Pulmonary artery endothelial cell (primary cell): ENCODE measurements around the gene HIVEP3. TPM values are rescaled to one million over a fixed set of nuclear protein-coding genes. Genes with fewer than 3 reads are reported as not detected.

Experiments used
- DNase-seq: peaks from one replicate; pipeline ENCODE4 v3.0.0-alpha.2; 2011; ENCODE audit warnings: low read depth, low spot score
- total RNA-seq: library from RNA; depleted of rRNA; stranded (reverse); fragments of >200 nt; gene quantifications from 2 replicates; pipeline ENCODE4 v1.2.3, GENCODE V29; 2014

HIVEP3 gene
- total RNA-seq, 1 donor from 2014 or later: 1.1 TPM

DNA sequence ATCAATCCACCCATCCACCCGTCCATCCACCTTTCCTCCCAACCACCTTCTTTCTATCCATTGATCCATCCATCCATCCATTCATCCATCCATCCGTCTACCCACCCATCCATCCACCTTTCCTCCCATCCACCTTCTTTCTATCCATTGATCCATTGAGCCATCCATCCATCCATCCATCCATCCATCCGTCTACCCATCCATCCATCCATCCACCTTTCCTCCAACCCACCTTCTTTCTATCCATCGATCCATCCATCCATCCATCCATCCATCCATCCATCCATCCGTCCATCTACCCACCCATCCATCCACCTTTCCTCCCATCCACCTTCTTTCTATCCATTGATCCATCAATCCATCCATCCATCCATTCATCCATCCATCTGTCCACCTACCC lies 429.2 kb downstream of the HIVEP3 start:
- DNase-seq: no peak

DNA sequence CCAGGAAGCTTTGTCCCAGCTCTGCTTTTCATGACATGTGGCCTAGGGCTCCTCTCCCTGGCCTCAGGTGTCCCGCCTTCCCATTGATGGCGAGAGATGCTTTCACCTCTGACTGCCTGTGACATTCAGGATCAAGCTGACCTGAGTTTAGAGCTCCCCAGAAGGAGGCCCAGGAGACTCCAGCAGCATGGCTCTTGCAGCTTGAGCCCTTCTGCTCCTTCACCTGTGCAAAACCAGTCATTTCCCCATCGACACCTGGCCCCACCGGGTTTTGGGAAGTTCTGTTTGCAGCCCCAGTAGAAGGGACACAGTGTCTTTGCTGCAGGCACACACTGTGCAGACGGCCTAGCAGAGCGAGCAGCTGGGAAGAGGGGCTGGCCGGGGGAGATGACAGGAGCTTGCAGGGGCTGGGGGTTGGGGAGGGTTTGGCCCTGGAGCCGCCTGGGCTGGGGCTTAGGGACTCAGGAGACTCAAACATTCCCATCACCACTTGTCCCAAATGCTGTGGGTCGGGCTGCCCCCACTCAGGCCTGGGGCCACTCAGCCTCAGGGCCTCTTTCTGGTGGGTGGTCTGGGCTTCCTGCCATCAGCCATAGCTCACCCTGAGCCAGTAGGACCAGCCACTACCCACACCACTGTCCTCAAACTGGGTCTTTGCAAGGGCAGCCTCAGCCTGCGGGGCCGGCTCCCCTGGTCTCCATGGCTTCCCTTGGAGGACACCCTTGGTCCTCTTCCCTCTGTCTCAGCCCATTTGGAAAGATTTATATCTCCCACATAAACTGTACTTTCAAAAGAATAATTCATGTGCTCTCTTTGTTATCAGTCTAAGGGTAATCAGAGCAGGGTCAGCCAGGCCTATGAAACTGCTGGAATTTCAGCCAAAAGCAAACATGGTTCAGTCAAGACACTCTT lies 430.4 kb downstream of the HIVEP3 start:
- no peak for DNase-seq

DNA sequence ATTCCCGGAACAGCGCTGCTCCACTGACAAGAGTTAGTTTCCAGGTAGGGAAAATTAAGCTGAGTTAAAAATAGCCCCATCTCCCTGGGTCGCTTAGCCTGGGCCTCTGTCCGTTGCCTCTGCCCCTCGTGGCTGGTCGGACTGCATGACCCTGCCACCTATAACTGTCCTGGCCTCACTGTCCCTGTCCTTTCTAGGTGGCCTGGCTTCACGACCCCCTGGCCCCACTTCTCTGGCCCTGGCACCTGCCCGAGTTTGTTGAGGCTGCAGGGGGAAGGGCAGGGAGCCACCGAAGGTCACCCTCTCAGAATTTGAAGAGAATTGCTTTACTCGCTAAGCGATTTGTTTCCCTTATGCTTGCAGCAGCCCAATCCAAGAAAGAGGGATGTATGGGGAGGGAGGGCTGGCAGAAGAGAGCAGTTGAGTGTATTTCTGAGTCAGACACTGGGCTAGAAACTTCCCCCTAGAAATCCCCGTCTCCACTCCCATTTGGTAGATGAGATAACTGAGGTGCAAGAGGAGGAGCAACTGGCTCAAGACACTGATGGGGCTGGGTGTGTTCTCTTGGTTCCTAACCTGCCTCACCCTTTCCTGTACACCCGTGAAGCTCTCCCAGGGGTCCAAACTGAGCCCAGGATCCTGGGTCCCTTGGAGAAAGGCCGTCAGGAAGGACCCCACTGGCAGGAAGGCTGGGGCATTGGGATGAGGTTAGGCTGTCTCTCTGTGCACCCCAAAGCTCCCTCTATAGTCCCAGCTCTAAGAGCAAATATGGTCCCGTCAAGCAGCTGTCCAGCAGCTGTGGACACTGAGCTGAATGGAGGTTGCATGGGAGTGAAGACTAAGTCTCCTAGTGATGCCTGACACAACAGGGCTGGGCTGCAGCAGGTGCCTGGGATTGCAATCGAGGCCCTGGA lies 431.3 kb downstream of the HIVEP3 start:
- DNase-seq: no peak

DNA sequence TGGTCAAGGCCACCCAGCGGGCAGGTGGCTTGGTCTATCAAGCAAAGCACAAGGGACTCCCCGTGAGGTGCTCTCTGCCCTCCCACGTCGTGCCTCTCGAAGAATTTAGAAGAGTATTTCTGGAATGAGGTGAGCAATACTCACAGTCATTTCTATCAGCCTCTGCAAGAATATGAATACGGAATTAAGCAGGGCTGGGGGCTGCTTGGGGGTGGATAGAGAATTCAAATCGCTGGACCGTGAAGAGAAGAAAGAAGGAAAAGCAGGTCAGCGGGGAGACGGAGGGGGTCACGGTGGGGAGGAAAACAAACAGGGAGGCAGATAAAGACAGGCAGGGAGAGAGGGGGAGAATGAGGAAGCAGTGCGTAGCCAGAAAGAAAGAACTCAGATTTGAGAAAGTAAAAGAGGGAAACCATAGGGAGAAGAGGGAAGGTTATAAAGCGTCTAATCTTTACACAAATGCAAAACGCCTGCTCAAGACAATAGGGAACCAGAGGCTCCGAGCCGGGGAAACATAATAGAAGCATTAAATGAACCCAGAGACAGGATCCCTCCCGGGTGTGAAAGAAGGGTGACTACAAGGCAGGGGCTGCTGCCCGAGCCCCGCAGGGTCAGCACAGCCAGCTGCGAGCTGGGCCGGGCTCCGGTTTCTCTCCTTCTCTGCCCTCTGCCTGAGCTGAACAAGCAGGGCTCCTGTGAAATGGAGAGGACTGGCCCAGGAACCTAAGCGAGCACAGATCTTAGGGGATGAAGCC lies 432.2 kb downstream of the HIVEP3 start:
- DNase-seq: no peak

DNA sequence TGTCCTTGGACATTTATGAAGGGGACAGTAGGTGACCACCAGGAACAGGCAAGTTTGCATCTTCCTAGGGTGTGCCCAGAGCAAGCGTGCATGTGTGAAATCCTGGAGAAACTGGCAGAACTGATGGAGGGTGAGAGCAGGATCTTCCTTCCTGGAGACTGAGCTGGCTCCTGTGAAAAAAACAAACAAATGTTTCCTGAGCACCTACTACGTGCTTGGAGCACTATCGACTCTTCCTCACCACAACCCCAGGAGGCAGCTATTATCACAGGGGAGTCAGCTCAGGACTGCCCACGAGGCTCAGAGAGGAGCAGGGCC lies 432.7 kb downstream of the HIVEP3 start:
- no peak for DNase-seq

DNA sequence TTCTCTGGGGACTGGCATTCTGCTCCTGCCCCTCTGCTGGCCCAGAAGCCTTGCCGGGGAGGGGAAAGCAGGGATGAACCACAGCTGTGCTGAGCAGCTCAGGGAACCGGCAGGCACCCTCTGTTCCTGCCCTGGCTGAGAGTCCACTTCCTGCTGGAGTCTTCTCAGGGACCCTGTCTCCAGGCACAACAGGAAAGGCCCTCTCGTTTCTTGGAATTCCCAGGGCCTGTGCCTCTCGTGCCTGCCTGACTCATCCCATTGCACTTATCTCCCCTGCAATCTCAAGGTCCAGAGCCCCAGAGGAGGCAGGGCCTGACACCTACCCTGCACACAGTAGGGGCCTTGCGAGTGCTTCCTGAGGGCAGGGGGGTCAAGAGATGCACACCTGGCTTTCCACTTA lies 433.1 kb downstream of the HIVEP3 start:
- DNase-seq: peak; percentile 29

DNA sequence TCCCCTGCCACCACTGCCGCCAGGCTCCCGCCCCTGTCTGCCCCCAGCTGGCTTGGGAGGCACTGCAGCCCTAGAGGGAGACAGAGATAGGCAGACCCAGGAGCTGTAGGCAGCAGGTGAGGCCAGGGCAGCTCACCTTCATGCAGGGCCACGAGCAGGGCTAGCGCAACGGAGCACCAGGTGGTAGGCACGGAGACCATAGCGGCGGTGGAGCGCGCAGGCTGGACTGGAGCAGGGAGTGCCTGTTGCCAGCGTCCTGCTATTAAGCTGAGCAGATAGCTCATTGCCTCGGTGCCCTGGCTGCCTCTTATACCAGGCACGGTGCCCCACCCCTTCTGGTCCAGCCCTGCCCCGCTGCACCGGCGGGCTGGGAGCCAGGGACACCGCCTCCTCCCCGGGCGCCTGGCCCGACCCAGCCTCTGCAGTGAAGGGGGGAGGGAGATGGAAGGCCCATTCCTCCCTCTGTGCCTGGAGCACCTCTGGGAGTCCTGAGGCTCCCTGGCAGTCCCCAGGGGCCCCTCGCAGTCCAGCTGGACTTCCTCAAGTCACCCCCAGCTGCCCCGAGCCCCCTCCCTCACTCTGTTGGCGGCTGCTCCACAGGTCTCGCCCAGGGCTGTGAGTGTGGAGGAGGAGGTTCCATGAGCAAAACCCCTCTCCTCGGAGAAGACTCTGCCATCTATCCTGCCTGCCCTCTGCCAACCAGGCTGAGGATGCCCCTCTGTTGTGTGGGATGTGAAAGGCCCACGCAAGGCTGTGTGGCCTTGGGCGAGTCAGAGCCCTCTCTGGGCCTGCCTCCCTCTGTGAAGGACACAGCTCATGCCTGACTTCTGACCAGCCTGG lies 434.1 kb downstream of the HIVEP3 start, which contains the start of gene EDN2:
Gene EDN2 (minus strand): TSS at position 282 of the 840 bp plus-strand sequence. CDS start 82 bp downstream, at position 200.
- no peak for DNase-seq

DNA sequence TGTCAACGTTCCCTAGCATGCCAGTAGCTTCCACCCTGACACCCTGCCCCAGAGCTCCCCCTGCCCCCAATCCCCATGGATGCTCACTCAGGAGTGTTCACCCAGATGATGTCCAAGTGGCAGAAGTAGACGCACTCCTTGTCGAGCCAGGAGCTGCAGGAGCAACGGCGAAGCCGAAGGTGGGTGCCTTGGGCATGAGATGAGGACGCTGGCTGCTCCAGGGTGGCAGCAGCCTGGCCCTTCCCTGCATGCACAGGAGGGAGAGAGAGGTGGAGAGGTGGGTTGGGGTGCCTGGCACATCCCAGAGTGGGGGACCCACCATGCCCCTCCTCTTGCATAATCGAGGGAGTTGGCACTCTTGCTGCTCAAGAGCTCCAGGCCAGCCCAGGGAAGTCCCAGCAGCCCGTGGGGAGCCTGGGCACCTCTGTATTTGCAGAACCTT lies 434.7 kb downstream of the HIVEP3 start:
- no peak for DNase-seq

DNA sequence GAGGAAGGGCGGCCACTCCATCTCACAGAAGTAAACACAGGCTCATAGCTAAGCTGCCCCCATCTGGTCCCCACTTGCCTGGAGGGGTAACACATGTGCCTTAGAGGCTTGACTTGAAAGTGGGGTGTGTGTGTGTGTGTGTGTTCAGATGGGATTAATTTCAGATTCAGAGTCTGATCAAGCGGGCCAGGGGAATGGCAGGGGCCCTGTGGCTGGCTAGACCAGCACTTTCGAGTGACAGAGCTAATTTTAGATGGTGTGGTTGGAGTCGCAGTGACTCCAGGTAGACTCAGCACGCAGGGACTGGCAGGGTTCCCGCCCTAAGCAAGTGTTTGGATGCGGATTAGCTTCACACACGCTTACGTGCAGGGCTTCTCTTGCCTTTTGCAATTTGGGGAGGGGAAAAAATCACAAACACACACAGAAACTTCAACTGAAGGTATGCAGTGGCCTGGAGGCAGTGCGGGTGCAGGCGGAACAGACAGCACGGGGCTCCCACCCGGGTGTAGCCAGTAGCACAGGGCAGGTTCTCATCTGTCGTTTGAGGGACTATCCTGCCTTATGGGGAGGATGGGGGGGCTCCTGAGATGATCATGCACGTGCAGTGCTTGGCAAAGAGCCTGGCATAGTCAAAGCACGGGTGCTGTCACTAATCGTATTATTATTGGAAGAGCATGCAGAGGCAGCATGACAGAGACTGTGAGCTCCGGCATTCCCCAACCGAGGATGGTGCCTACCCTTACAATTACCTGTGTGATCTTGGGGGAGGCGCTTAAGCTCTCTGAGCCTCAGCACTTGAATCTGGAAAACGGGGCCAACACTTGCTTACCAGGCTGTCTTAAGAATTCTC lies 435.5 kb downstream of the HIVEP3 start:
- no peak for DNase-seq

DNA sequence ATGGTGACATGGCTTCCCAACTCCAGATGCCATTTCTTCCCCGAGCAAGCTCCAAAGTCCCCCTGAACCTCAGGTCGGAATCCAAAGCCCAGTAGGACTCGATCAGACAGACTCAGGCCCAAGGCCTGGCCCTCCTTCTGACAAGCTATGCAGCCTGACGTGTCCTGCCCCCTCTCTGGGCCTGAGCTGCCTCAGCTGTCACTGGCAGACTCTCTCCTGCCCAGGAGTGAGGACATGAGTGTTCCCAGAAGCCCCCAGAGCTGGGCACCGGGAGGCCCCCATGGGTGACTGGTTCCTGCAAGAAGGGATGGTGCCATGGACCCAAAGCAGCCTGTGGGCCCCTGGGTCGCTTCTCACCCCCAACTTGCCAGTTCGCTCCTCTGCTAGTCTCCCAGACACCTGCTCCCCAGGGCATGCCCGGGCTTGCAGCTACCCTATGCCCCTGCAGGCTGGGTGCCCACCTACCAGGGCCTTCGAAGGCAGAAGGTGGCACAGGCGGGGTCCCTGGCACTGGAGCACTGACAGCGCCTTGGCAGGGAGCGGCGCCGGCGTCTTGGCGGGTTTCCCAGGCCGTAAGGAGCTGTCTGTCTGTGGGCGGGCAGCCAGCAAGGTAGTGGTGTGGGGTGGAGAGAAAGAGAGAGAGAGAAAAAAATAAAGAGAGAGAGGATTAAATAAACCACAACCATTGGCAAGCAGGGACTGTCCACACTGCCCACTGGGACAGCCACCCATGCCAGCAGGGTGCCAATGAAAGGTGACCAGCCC lies 436.5 kb downstream of the HIVEP3 start:
- no peak for DNase-seq

DNA sequence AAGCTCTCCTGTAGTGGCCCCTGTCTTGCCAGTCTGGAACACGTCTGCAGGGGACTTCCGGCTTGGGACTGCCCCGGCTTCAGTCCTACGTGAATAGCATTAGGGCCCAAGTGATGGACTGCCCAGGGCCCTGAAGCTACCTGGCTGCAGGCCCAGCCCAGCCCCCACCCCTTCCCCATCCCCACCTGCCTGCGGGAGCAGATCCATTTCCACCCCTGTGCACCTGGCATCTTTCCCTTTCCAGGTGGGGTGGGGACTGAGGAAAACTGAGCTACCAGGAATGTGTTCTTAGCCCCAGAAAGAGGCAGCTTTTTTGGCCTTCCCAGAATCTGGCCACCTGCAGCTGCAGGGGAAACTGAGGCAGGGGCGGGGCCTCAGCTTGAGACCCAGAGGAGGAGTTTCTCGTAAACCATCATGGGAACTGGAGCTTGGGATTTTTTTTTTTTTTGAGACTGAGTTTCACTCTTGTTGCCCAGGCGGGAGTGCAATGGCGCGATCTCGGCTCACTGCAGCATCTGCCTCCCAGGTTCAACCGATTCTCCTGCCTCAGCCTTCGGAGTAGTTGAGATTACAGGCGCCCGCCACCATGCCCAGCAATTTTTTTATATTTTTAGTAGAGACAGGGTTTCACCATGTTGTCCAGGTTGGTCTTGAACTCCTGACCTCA lies 437.5 kb downstream of the HIVEP3 start:
- no peak for DNase-seq

DNA sequence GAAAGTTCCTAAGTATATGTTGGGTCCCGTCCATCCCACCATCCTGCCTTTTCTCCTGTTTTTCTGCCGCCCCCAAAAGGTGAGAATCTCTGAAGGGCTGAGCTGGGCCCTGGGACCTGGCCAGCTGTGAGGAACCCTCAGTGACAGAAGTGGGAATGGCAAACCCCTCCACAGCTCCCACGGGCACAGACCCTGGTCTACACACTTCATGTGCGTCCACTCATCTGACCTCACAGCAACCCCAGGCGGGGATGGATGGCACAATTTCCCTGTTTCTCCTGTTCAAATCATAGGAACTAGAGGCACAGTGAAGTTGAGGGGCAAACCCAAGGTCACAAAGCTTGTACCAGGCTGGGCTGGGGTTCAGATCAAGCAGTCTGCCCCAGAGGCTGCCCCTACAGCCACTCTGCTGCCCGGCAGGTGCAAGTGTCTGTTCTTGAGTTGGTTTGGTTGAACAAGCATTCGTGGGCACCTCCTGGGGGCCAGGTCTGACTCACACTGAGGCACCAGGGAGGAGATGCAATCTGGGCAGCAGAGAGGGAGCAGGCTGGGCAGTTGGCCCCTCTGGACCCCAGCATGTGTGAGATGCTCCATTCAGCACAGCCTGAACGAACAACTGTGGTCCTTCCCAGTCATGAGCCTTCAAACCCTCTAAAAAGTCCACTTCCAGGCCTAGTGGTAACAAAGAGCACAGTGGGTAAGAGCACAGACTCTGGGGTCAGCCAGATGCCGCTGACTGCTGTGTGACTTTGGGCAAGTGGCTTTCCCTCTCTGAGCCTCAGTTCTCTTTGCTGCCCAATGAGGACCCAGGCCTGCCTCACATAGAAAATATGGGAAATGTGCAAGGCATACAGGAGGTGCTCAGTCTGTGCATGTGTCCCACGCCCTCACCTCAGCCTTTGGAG lies 438.3 kb downstream of the HIVEP3 start:
- no peak for DNase-seq

DNA sequence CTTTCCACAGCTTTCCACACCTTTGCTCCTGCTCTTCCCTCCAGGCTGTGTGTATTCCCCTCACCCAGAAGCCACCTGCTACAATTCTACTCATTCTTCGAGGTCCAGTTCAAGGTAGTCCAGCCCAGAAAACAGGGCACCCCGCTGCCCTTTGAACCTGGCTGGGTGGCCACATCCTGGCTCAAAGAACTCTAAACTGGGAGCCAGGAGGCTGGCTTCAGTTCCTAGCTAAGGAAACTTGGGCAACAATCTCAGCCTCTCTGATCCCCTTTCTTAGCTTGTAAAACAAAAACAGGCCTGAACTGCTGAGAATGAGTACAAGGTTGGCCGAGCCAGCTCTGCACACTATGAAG lies 438.9 kb downstream of the HIVEP3 start:
- no peak for DNase-seq

DNA sequence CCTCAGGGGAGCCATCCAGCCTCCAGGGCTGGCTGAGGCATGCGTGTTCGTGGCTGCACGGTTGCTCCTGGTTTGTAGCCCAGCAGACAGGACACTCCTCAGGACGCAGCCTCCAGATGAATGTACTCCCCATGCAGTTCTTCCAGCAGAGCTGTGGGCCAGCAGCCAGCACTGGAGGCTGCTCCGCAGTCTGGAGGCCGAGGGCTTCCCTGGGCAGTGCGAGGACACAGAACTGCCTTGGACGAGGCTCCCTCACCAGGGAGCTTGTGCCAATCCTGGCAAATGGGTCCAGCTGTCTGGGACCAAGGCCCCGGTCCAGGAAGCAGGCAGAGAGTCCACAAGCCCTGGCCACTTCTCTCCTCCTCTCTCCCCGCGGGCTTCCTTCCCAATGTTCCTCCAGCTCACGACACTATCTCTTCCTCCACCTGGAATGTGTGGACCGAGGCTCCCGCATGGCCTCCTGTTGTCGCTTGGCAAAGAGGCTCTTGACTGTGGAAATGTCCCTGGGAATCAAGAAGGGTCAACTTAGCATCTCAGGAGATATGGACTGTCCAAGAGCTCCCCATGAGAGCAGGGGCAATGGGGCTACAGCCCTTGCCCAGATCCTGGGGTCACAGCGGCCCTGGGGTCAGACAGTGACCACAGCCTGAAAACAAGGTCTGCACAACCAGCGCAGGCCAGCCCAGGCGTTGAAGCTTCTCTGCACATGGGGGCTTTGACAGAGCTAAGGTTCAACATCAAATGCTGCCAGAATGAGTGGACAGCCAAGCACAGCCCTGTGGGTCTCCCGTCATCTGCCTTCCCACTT lies 439.5 kb downstream of the HIVEP3 start:
- DNase-seq: no peak

DNA sequence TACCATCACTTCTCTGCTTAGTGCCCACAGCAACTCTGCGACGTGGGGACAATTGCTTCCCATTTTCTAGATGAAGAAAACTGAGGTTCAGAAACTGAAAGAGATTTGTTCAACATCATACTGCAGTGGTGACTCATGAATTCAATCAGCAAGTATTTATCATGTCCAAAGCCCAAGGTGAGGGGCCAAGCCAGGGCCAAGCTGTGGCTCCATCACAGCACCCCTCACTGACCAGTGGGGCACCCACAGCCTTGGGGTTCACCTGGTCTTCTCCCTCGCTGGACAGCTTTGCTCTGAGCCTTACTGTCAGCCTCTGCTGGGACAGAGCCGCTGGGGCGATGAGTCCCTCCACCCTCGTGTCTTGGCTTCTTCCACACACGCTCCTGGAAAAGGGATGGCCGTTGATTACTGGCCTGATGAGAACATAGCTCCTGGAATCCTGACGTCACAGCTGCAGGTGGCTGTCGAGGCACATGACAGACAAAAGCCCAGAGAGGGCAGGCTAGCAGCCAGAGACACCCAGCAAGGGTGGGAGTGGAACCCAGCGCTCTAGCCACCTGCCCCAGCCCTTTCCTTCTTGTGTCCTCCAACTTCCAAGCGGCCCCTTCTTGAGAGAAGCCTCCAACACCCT lies 440.5 kb downstream of the HIVEP3 start:
- no peak for DNase-seq

DNA sequence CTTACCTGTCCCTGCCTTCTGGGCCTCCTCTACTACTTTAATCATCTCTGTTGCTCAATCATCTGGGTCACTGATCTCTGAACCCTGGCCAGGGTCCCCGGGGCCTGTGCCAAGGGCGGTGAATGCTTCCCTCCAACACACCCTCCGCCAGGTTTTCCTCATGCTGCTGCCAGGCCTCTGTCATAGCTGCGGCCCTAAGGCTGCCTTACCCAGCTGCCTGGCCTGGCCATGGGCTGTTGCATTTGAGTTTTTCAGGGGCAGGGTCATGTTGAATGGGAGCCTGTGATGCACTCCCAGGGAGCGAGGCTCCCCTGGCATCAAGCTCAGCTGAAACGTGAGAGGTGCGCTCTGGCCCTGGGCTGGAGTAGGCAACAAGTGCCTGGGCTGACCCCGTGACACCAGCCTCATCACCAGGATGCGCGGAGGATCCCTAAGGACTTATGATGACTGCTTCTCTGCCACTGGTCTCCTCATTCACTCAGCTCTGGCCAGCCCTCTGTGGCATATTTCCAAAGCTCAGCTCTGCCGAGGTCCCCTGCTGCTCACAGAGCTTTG lies 441.8 kb downstream of the HIVEP3 start:
- no peak for DNase-seq
